Measurements from ENCODE around the gene CUX1.
"Not testable (repeated sequence)": the region's sequence is repeated elsewhere in the genome, so short reads cannot be mapped to it uniquely, and the experiment has no call there.

Gene CUX1

DNA sequence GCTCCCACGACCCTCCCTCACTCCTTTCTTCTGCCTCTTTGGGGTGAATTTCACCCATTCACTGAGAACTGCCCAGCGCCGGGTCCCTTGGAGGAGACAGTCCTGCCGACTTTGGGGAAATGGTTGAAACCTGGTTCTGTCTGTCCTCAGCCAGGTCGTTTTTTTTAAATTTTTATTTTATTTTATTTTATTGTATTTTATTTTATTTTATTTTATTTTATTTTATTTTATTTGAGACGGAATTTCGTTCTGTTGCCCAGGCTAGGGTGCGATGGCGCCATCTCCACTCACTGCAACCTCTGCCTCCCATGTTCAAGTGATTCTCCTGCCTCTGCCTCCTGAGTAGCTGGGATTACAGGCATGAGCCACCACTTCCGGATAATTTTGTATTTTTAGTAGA is 363.3 kb downstream of the CUX1 start:
- H3K9me3 ChIP-seq (ENCODE audit: control insufficient read depth, insufficient read depth, low read length) = no peaks in the 10 kb centered on the region
- H3K4me1 ChIP-seq (ENCODE audit: control insufficient read depth, low read length) = no peaks in the 10 kb centered on the region
- TF ChIP-seq, protein P1, sequence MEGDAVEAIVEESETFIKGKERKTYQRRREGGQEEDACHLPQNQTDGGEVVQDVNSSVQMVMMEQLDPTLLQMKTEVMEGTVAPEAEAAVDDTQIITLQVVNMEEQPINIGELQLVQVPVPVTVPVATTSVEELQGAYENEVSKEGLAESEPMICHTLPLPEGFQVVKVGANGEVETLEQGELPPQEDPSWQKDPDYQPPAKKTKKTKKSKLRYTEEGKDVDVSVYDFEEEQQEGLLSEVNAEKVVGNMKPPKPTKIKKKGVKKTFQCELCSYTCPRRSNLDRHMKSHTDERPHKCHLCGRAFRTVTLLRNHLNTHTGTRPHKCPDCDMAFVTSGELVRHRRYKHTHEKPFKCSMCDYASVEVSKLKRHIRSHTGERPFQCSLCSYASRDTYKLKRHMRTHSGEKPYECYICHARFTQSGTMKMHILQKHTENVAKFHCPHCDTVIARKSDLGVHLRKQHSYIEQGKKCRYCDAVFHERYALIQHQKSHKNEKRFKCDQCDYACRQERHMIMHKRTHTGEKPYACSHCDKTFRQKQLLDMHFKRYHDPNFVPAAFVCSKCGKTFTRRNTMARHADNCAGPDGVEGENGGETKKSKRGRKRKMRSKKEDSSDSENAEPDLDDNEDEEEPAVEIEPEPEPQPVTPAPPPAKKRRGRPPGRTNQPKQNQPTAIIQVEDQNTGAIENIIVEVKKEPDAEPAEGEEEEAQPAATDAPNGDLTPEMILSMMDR (IDR thresholded peaks at IDR 0.05; ENCODE audit: low read depth, low read length, poor library complexity, severe bottlenecking) = no peak
- no peak for TF ChIP-seq EZH2phosphoT487 (IDR thresholded peaks at IDR 0.05; ENCODE audit: borderline replicate concordance, low read length)
- H3K27ac ChIP-seq (ENCODE audit: low read depth, low read length) = no peak overlapping the region
- no peaks in the 10 kb centered on the region for H3K27me3 ChIP-seq (ENCODE audit: control insufficient read depth, low read length)
- H3K36me3 ChIP-seq (ENCODE audit: control insufficient read depth, low read length) = peaks cover 87% of the 10 kb centered on the region
- H3F3A ChIP-seq (ENCODE audit: control insufficient read depth, insufficient read depth) = no peaks in the 10 kb centered on the region
- no peaks in the 10 kb centered on the region for H4K20me1 ChIP-seq (ENCODE audit: control insufficient read depth, insufficient read depth, low read depth, low read length)
- no peak overlapping the region for H3K4me2 ChIP-seq (ENCODE audit: low read length)
- H3K79me2 ChIP-seq (ENCODE audit: control insufficient read depth, low read length) = no peaks in the 10 kb centered on the region
- no peaks in the 10 kb centered on the region for H3K9me2 ChIP-seq (replicated peaks; ENCODE audit: control insufficient read depth, low read length)
- no peak overlapping the region for H3K4me3 ChIP-seq (ENCODE audit: low read length)

DNA sequence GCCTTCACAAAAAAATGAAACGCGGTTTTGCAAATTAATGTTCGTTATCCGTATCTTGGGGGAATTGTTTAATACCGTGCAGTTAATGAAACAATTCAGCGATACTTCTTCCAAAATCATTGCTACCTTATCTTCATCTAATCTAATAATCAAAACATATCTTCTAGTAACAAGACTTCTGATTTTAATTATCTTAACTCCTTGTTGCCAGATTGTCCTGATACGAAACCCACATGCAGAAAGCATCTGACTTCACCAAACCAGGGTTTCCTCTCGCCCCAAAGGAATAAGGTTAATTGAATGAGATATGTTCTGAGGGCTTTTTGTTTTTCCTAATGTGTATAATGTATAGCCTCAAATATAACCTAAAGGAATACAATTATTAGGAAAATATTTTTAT is 364.1 kb downstream of the CUX1 start:
- no peaks in the 10 kb centered on the region for H4K20me1 ChIP-seq (ENCODE audit: control insufficient read depth, insufficient read depth, low read depth, low read length)
- peaks cover 88% of the 10 kb centered on the region for H3K36me3 ChIP-seq (ENCODE audit: control insufficient read depth, low read length)
- no peak for TF ChIP-seq EZH2phosphoT487 (IDR thresholded peaks at IDR 0.05; ENCODE audit: borderline replicate concordance, low read length)
- TF ChIP-seq, protein P1 (IDR thresholded peaks at IDR 0.05; ENCODE audit: low read depth, low read length, poor library complexity, severe bottlenecking) = no peak

DNA sequence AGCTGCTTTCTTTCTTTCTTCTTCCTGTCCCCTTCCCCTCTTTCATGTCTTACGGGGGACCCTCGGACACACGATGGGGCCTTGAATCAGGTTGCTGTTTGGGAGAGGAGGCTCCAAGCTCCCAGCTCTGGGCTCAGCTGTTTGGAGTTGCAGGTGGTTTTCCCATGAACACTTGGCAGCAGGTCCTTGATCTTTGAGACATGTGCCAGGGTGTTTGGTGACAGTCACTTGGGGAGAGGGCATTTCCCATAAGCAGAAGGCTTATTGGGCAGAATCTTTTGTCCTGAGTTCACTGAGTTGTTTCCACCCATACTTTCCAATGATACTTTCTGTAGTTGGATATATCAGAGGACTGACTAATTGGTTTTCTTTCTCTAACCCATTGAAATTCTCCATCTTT is 364.6 kb downstream of the CUX1 start:
- TF ChIP-seq, protein P1 (IDR thresholded peaks at IDR 0.05; ENCODE audit: low read depth, low read length, poor library complexity, severe bottlenecking) = no peak

More for the DNA sequence above, 364.1 kb downstream of the CUX1 start:
- Histone ChIP-seq H3K27me3 (ENCODE audit: control insufficient read depth, low read length) (no peaks in the 10 kb centered on the region), H3K4me2 (ENCODE audit: low read length) (no peak overlapping the region), H3F3A (ENCODE audit: control insufficient read depth, insufficient read depth) (no peaks in the 10 kb centered on the region), H3K27ac (ENCODE audit: low read depth, low read length) (no peak overlapping the region), H3K4me3 (ENCODE audit: low read length) (no peak overlapping the region), H3K9me2 (replicated peaks; ENCODE audit: control insufficient read depth, low read length) (no peaks in the 10 kb centered on the region), H3K4me1 (ENCODE audit: control insufficient read depth, low read length) (no peaks in the 10 kb centered on the region), H3K79me2 (ENCODE audit: control insufficient read depth, low read length) (no peaks in the 10 kb centered on the region), H3K9me3 (ENCODE audit: control insufficient read depth, insufficient read depth, low read length) (no peaks in the 10 kb centered on the region)

DNA sequence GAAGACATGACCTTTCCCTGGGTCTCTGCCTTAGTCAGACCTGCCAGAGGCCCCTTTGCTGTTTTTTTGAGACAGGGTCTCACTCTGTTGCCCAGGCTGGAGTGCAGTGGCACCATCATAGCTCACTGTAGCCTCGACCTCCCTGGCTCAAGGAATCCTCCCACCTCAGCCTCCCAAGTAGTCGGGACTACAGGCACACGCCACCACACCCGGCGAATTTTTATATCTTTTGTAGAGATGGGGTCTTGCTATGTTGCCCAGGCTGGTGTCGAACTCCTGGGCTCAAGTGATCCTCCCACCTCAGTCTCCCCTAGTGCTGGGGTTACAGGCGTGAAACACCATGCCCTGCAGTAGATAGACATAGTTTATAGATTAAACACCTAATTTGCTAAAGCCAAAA is 366.4 kb downstream of the CUX1 start:
- peaks cover 90% of the 10 kb centered on the region for H3K36me3 ChIP-seq (ENCODE audit: control insufficient read depth, low read length)
- not testable (repeated sequence) for H4K20me1 ChIP-seq (ENCODE audit: control insufficient read depth, insufficient read depth, low read depth, low read length); H3K4me1 ChIP-seq (ENCODE audit: control insufficient read depth, low read length); H3K9me2 ChIP-seq (replicated peaks; ENCODE audit: control insufficient read depth, low read length); H3F3A ChIP-seq (ENCODE audit: control insufficient read depth, insufficient read depth); H3K4me3 ChIP-seq (ENCODE audit: low read length); H3K79me2 ChIP-seq (ENCODE audit: control insufficient read depth, low read length); H3K9me3 ChIP-seq (ENCODE audit: control insufficient read depth, insufficient read depth, low read length); H3K4me2 ChIP-seq (ENCODE audit: low read length); H3K27me3 ChIP-seq (ENCODE audit: control insufficient read depth, low read length); H3K27ac ChIP-seq (ENCODE audit: low read depth, low read length)

More for the DNA sequence above, 364.6 kb downstream of the CUX1 start:
- Histone ChIP-seq H3K4me1 (ENCODE audit: control insufficient read depth, low read length) (no peaks in the 10 kb centered on the region), H3K79me2 (ENCODE audit: control insufficient read depth, low read length) (no peaks in the 10 kb centered on the region), H3K36me3 (ENCODE audit: control insufficient read depth, low read length) (peaks cover 91% of the 10 kb centered on the region), H3K27ac (ENCODE audit: low read depth, low read length) (no peak overlapping the region), H3F3A (ENCODE audit: control insufficient read depth, insufficient read depth) (no peaks in the 10 kb centered on the region), H3K4me2 (ENCODE audit: low read length) (no peak overlapping the region), H3K9me2 (replicated peaks; ENCODE audit: control insufficient read depth, low read length) (no peaks in the 10 kb centered on the region), H4K20me1 (ENCODE audit: control insufficient read depth, insufficient read depth, low read depth, low read length) (no peaks in the 10 kb centered on the region), H3K27me3 (ENCODE audit: control insufficient read depth, low read length) (no peaks in the 10 kb centered on the region), H3K9me3 (ENCODE audit: control insufficient read depth, insufficient read depth, low read length) (no peaks in the 10 kb centered on the region), H3K4me3 (ENCODE audit: low read length) (no peak overlapping the region)
